Measurements from ENCODE around the gene RSBN1L. TPM values are rescaled to one million over a fixed set of nuclear protein-coding genes. Genes with fewer than 3 reads are reported as not detected.

The RSBN1L gene
- total RNA-seq, 1 experiment from 2014 or later, result 18.0 TPM

DNA sequence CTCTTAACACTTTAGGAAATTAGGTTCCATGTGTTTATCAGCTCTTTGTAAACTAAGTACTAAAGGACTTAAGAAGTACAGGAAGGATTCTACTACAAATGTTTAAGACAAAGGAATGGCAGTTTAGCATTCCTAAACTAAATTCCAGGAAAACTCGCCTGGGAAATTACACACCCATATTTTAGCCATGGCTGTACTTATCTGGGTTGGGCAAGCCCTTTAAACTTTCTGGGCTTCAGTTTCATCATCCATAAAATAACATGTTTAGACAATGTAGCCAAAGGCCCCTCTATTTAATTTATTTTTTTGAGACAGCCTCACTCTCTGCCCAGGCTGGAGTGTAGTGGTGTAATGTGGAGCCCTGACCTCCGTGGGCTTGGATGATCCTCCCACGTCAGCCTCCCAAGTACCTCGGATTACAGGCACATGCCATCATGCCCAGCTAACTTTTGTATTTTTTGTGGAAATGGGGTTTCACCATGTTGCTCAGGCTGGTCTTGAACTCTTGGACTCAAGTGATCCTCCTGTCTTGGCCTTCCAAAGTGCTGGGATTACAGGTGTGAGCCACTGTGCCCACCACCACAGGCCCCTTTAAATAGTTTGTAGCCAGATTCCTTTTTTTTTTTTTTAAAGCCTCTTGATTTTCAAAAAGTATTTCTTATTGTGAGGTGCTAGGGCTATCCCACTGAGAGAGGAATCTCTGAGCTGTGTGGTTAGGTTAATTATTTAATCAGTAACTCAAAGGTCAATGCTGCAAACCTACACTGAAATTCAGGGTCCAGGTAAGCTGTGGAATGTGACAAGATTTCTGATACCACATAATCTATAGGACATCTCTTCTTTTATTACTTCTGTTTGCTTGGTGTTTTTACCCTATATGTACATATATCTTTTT is 69.9 kb downstream of the RSBN1L start:
- Histone ChIP-seq H3K9me3 (ENCODE audit: control insufficient read depth, insufficient read depth, low read depth, low read length) (no peaks in the 10 kb centered on the region), H3K27me3 (ENCODE audit: control insufficient read depth, insufficient read depth, low read length) (no peaks in the 10 kb centered on the region), H3K4me3 (ENCODE audit: low read depth in 2 of 2, low read length in 2 of 2) (no peak overlapping the region), H3K36me3 (ENCODE audit: control insufficient read depth, insufficient read depth, low read length) (no peaks in the 10 kb centered on the region; the same call in 1 of the 2 replicates), H3K4me1 (ENCODE audit: control insufficient read depth, insufficient read depth, low read length) (no peaks in the 10 kb centered on the region), H3K27ac (ENCODE audit: low read length) (no peak overlapping the region)
- in situ Hi-C loops (cut with HindIII; ENCODE audit: low pct_unique_long_range_greater_than_20kb, low sequenced_read_pairs), result no loop called here
- intact Hi-C loops (cut with micrococcal nuclease; ENCODE audit: unreplicated experiment), result no loop called here
- no peak for DNase-seq (ENCODE audit: low read depth, low spot score)
- ATAC-seq, result no peak
- CTCF ChIA-PET, result interaction anchor here (0.6 kb wide), 1 partner anchor 384 kb away, joined by 5 read pairs; no protein-coding TSS in a partner anchor
- no TSS peak for BruUV-seq (replicated peaks)
- POLR2A ChIA-PET, result no interaction called here
- no peak for TF ChIP-seq REST (IDR thresholded peaks at IDR 0.05; ENCODE audit: insufficient read depth in 1 of 2, low read depth in 2 of 2, low read length in 1 of 2)
- no peak for TF ChIP-seq SIN3A (IDR thresholded peaks at IDR 0.05; ENCODE audit: borderline replicate concordance, insufficient read depth, low read depth, low read length)
- no peak for TF ChIP-seq TCF7L2 (IDR thresholded peaks at IDR 0.05; ENCODE audit: low read depth, low read length)
- TF ChIP-seq, protein P1, sequence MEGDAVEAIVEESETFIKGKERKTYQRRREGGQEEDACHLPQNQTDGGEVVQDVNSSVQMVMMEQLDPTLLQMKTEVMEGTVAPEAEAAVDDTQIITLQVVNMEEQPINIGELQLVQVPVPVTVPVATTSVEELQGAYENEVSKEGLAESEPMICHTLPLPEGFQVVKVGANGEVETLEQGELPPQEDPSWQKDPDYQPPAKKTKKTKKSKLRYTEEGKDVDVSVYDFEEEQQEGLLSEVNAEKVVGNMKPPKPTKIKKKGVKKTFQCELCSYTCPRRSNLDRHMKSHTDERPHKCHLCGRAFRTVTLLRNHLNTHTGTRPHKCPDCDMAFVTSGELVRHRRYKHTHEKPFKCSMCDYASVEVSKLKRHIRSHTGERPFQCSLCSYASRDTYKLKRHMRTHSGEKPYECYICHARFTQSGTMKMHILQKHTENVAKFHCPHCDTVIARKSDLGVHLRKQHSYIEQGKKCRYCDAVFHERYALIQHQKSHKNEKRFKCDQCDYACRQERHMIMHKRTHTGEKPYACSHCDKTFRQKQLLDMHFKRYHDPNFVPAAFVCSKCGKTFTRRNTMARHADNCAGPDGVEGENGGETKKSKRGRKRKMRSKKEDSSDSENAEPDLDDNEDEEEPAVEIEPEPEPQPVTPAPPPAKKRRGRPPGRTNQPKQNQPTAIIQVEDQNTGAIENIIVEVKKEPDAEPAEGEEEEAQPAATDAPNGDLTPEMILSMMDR (IDR thresholded peaks at IDR 0.05), result no peak
- no peak for TF ChIP-seq POLR2AphosphoS5 (IDR thresholded peaks at IDR 0.05; ENCODE audit: low read depth, low read length)

GRCh38 chr7:77766801-77767605 is 70.7 kb downstream of the RSBN1L start:
- Histone ChIP-seq H3K27ac (ENCODE audit: low read length) (no peak overlapping the region), H3K9me3 (ENCODE audit: control insufficient read depth, insufficient read depth, low read depth, low read length) (no peaks in the 10 kb centered on the region), H3K4me3 (ENCODE audit: low read depth in 2 of 2, low read length in 2 of 2) (no peak overlapping the region), H3K36me3 (ENCODE audit: control insufficient read depth, insufficient read depth, low read length) (no peaks in the 10 kb centered on the region; the same call in 1 of the 2 replicates), H3K27me3 (ENCODE audit: control insufficient read depth, insufficient read depth, low read length) (no peaks in the 10 kb centered on the region), H3K4me1 (ENCODE audit: control insufficient read depth, insufficient read depth, low read length) (no peaks in the 10 kb centered on the region)
- ATAC-seq, result no peak
- TF ChIP-seq SIN3A (IDR thresholded peaks at IDR 0.05; ENCODE audit: borderline replicate concordance, insufficient read depth, low read depth, low read length) (no peak), TCF7L2 (IDR thresholded peaks at IDR 0.05; ENCODE audit: low read depth, low read length) (no peak), REST (IDR thresholded peaks at IDR 0.05; ENCODE audit: insufficient read depth in 1 of 2, low read depth in 2 of 2, low read length in 1 of 2) (no peak), POLR2AphosphoS5 (IDR thresholded peaks at IDR 0.05; ENCODE audit: low read depth, low read length) (no peak)
- TF ChIP-seq, protein P1 (IDR thresholded peaks at IDR 0.05), result no peak
- in situ Hi-C loops (cut with HindIII; ENCODE audit: low pct_unique_long_range_greater_than_20kb, low sequenced_read_pairs), result no loop called here
- intact Hi-C loops (cut with micrococcal nuclease; ENCODE audit: unreplicated experiment), result no loop called here
- no peak for DNase-seq (ENCODE audit: low read depth, low spot score)
- CTCF ChIA-PET, result interaction anchor here (0.6 kb wide), 1 partner anchor 383 kb away, joined by 5 read pairs; no protein-coding TSS in a partner anchor
- no TSS peak for BruUV-seq (replicated peaks)
- POLR2A ChIA-PET, result no interaction called here

All from Panc1 (cell line).